Neutrophil (primary cell): Measurements from ENCODE around the gene ANOS1.
"Not testable (repeated sequence)": the region's sequence is repeated elsewhere in the genome, so short reads cannot be mapped to it uniquely, and the experiment has no call there.

Source experiments
- H3K27ac ChIP-seq: fragments of 200-600 bp; sonication (generic); 2 replicates; pipeline ENCODE4 v1.5.1; 2016; ENCODE audit warnings: mild to moderate bottlenecking, moderate library complexity
- H3K27me3 ChIP-seq: fragments of 200-600 bp; sonication (generic); 2 replicates; pipeline ENCODE4 v1.6.0; 2016; ENCODE audit warnings: mild to moderate bottlenecking
- H3K36me3 ChIP-seq: fragments of 200-600 bp; sonication (generic); 2 replicates; pipeline ENCODE4 v1.5.1; 2017
- H3K4me1 ChIP-seq, 2 experiments: fragments of 200-600 bp in 1 of 2; sonication (generic) in 1 of 2; 1 replicate in 1 of 2; 2 replicates in 1 of 2; pipeline versions ENCODE4 v1.5.1 to v1.6.1; 2013 to 2016; ENCODE audit warnings: low read depth in 1 of 2, low read length in 1 of 2, mild to moderate bottlenecking in 1 of 2, moderate library complexity in 1 of 2; ENCODE audit not compliant: control insufficient read depth in 1 of 2, insufficient read depth in 1 of 2
- H3K4me3 ChIP-seq, 2 experiments: fragments of 200-600 bp in 1 of 2; sonication (generic) in 1 of 2; 1 replicate in 1 of 2; 2 replicates in 1 of 2; pipeline ENCODE4 v1.5.1; 2013 to 2016; ENCODE audit warnings: low read depth in 1 of 2, low read length in 1 of 2, mild to moderate bottlenecking in 1 of 2, moderate library complexity in 1 of 2
- H3K9me3 ChIP-seq: fragments of 200-600 bp; sonication (generic); 2 replicates; pipeline ENCODE4 v1.5.1; 2016
- CTCF ChIP-seq: fragments of 200-600 bp; sonication (generic); IDR thresholded peaks from 2 replicates; pipeline ENCODE4 v1.5.1; 2016; ENCODE audit warnings: antibody characterized with exemption

Gene ANOS1

GRCh38 chrX:8731559-8732395 is at the start of gene ANOS1:
TSS of gene ANOS1 (minus strand) at chrX:8732137. CDS start at chrX:8732036, 101 bp downstream.
- no peaks in the 10 kb centered on the region for H3K36me3 ChIP-seq
- H3K9me3 ChIP-seq: no peaks in the 10 kb centered on the region
- H3K27me3 ChIP-seq: peaks cover 61% of the 10 kb centered on the region
- peak within 1 kb of the TSS in 1 of 2 experiments; percentile 17 for H3K4me3 ChIP-seq
- no peak for TF ChIP-seq CTCF
- H3K27ac ChIP-seq: no peak within 1 kb of the TSS
- H3K4me1 ChIP-seq: peaks cover 10 to 20% of the 10 kb centered on the region in 2 experiments

- Histone ChIP-seq H3K36me3 (no peaks in the 10 kb centered on the region), H3K27me3 (no peaks in the 10 kb centered on the region), H3K4me1 (no peaks in the 10 kb centered on the region), H3K4me3 (no peak overlapping the region), H3K9me3 (no peaks in the 10 kb centered on the region), H3K27ac (no peak overlapping the region)
- no peak for TF ChIP-seq CTCF
These were observed 41.2 kb upstream of the ANOS1 start for GRCh38 chrX:8773117-8773516.

GRCh38 chrX:8760021-8760420 is 28.1 kb upstream of the ANOS1 start:
- Histone ChIP-seq H3K36me3 (no peaks in the 10 kb centered on the region), H3K27ac (no peak overlapping the region), H3K4me3 (no peak overlapping the region), H3K9me3 (no peaks in the 10 kb centered on the region), H3K27me3 (no peaks in the 10 kb centered on the region), H3K4me1 (no peaks in the 10 kb centered on the region)
- no peak for TF ChIP-seq CTCF

GRCh38 chrX:8758706-8759105 is 26.8 kb upstream of the ANOS1 start:
- not testable (repeated sequence) for H3K4me3 ChIP-seq, H3K27ac ChIP-seq

GRCh38 chrX:8757609-8758389 is 25.9 kb upstream of the ANOS1 start:
- H3K27ac ChIP-seq, H3K27me3 ChIP-seq: not testable (repeated sequence)

More at GRCh38 chrX:8758706-8759105, 26.8 kb upstream of the ANOS1 start:
- not testable (repeated sequence) for H3K27me3 ChIP-seq, H3K9me3 ChIP-seq, H3K4me1 ChIP-seq, H3K36me3 ChIP-seq

GRCh38 chrX:8755813-8756212 is 23.9 kb upstream of the ANOS1 start:
- H3K4me3 ChIP-seq: no peak overlapping the region
- no peak overlapping the region for H3K27ac ChIP-seq
- no peak for TF ChIP-seq CTCF
- no peaks in the 10 kb centered on the region for H3K9me3 ChIP-seq
- no peaks in the 10 kb centered on the region for H3K27me3 ChIP-seq
- H3K4me1 ChIP-seq: no peaks in the 10 kb centered on the region
- H3K36me3 ChIP-seq: no peaks in the 10 kb centered on the region

More at GRCh38 chrX:8757609-8758389, 25.9 kb upstream of the ANOS1 start:
- not testable (repeated sequence) for H3K4me3 ChIP-seq, H3K4me1 ChIP-seq, H3K9me3 ChIP-seq, H3K36me3 ChIP-seq
